GM20000 (cell line): ENCODE results near the gene PPFIA4.

Experiments used
- DNase-seq: peaks from one replicate; pipeline ENCODE4 v3.0.0; 2012; ENCODE audit warnings: low spot score
- TF ChIP-seq, protein P1 (sequence below): IDR thresholded peaks from 2 replicates; pipeline ENCODE4 v1.5.1; 2012; ENCODE audit warnings: mild to moderate bottlenecking, control low read depth; ENCODE audit errors: extremely low read depth, missing control alignments

The PPFIA4 gene

GRCh38 chr1:203025686-203026030 is 633 bp upstream of the PPFIA4 start:
- TF ChIP-seq, protein P1, sequence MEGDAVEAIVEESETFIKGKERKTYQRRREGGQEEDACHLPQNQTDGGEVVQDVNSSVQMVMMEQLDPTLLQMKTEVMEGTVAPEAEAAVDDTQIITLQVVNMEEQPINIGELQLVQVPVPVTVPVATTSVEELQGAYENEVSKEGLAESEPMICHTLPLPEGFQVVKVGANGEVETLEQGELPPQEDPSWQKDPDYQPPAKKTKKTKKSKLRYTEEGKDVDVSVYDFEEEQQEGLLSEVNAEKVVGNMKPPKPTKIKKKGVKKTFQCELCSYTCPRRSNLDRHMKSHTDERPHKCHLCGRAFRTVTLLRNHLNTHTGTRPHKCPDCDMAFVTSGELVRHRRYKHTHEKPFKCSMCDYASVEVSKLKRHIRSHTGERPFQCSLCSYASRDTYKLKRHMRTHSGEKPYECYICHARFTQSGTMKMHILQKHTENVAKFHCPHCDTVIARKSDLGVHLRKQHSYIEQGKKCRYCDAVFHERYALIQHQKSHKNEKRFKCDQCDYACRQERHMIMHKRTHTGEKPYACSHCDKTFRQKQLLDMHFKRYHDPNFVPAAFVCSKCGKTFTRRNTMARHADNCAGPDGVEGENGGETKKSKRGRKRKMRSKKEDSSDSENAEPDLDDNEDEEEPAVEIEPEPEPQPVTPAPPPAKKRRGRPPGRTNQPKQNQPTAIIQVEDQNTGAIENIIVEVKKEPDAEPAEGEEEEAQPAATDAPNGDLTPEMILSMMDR, result no peak
- DNase-seq, result peak; percentile 5

DNA sequence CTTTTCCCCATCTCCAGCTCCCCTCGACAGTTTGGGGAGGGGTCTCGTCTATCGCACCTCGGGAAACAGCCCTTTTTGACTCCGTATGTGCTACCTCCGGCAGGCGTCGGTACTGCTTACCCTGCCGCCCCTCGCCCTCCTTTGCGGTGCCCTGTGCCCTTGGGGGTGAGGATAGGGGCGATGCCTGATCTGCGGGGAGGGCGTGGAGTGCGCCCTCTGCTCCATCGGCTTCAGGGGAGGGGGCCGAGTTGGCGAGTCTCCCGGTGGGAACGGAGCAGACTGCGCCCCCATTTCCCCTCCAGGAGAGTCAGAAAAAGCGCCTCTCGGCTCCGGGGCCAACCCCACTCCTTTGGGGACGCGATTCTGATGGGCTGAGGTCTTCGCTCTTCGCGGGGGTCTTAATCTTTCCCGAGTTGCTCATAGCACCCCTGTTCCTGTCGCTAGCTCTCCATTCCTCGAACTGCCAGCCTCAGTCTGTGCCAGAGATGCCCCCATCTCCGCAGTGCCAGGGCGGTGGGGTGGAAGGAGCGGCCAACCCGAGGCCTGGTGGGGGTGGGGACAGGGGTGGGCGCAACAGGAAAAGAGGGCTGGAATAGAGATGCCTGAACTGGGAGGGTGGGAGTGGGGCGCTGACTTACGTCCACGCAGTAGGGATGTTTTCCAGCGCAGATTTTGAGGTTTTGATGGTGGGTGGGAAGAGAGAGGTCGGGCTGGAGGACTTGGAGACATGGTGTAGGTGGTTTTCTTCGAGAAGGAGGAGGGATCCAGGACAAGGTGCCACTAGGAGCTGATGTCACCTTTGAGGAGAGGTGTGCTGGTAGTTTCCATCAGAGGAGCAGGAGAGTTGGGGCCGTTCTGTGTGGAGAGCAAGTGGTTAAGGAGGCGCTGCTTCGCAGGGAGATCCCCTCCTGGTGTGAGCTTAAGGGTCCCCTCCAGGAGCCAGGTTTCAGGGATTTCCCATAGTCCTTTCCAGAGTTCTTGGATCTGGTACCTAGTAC is 674 bp downstream of the PPFIA4 start:
- TF ChIP-seq, protein P1, result no peak
- peak; percentile 11 for DNase-seq

DNA sequence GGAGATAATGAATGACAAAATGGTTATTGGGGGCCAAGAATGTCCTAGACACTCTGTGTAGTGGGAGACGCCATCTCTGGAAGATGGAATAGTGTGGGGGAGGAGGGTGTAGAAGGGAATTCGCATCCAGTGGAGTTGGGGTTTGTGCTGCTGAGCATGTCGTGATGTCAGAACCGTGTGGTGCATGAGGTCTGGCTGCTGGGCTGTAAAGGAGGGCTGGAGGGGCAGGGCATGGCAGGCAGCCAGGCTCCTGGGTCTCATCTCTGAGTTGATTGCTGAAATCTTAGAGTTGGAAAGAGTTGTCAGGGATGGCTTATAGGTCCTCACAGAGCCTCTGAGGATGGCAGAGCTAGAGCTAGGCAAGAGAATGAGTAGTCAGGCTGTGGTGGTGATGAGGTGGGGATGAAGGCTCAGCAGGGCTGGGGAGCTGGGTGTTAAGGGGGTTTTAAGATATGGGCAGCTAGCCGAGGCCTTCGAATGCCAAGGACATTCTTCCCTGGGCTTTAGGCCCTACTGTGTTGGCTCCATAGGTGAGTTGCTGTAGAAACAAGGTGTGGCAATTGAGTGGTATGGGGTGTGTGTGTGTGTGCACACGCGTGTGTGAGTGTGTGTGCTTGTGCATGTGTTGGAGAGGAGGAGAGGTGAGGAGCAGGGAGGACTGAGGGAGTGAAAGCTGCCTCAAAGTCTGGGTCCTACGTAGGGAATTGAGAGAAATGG is 1.9 kb downstream of the PPFIA4 start:
- TF ChIP-seq, protein P1, result no peak
- DNase-seq, result peak; percentile 6

DNA sequence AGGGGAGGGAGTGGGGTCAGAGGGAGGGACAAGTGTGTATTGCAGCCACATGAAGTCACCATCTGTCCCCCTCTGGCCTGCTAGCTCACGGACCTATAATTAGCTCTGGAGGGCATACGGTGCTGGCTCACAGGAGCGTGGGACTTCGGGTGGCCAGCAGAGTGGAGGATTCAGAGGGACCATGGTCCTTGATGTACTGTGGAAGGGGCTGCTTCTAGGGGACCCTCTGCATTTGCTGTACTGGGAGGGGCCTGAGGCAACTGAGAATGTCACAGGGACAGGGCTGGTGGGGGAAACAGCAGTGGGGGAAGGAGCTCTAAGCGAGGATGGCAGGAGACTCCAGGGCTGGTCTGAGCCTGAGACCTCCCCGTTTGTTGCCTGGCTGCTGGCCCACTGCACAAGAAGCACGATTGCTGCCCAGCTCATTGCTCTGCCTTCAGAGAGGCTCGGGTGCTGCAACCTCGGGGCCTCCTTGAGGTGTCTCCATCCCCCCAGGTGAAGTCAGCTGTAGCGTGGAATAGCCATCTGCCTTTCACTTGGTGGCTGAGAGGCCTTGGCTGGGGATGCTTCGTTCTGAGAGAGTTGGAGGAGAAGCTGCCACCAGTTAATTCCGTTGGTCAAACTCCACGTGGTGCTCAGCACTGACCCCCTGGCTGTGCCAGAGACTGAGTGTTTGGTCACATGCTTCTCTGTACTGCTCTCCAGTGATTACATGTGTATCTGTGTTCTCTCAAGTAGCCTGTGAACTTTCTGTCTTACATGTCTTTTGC is 2.7 kb downstream of the PPFIA4 start:
- peak; percentile 6 for DNase-seq
- TF ChIP-seq, protein P1, result no peak

GRCh38 chr1:203031467-203031866 is 5.2 kb downstream of the PPFIA4 start:
- TF ChIP-seq, protein P1, result no peak
- DNase-seq, result no peak

DNA sequence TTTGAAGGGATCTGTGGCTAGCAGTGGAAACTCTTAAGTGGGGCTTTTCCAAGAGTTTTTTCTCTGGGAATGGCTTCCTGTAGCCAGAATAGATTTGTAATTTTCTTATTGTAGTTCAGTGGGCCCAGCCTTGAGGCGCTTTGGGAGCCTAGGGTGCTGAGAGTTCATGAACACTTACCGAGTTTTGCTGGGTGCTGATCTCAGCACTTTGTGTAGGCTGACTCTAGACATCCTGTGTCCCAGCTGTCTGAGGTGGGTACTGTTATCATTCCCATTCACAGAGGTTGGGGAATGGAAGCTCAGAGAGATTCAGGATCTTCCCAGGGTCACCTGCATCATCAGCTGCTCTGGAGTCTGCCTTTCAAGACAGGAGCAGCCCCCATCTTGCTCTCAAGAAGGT is 7.0 kb downstream of the PPFIA4 start:
- TF ChIP-seq, protein P1, result no peak
- DNase-seq, result no peak
